Right lobe of liver (tissue), 6 donors: ENCODE results near the gene SPIRE2. TPM values are rescaled to one million over a fixed set of nuclear protein-coding genes. Genes with fewer than 3 reads are reported as not detected.
"Not testable (repeated sequence)": the region's sequence is repeated elsewhere in the genome, so short reads cannot be mapped to it uniquely, and the experiment has no call there.

ENCODE experiments used
- ATAC-seq, 4 donors: fragments of 200-7000 bp; cut with Tn5 transposase; one replicate each; pipeline ENCODE4 v1.9.1; 2020; ENCODE audit warnings: mild to moderate bottlenecking in 4 of 4, moderate library complexity in 4 of 4
- DNase-seq, 3 donors: peaks; one replicate each; pipeline ENCODE4 v3.0.0-alpha.2; 2020
- H3K27ac ChIP-seq, 3 donors: fragments of 200-600 bp; one replicate each; pipeline ENCODE4 v1.8.0; 2022
- H3K27me3 ChIP-seq, 2 donors: fragments of 200-600 bp; one replicate each; pipeline ENCODE4 v1.8.0; 2022
- H3K36me3 ChIP-seq, 4 donors: fragments of 200-600 bp; sonication (generic) in 1 of 4; one replicate each; pipeline versions ENCODE4 v1.5.1 to v1.8.0; 2017 to 2022; ENCODE audit warnings: control low read depth in 1 of 4
- H3K4me1 ChIP-seq, 4 donors: fragments of 200-600 bp; sonication (generic) in 1 of 4; one replicate each; pipeline versions ENCODE4 v1.5.1 to v1.8.0; 2017 to 2022; ENCODE audit warnings: control low read depth in 1 of 4
- H3K4me3 ChIP-seq, 3 donors: fragments of 200-600 bp; one replicate each; pipeline ENCODE4 v1.8.0; 2022
- H3K9me3 ChIP-seq, 4 donors: fragments of 200-600 bp; sonication (generic) in 1 of 4; one replicate each; pipeline versions ENCODE4 v1.5.1 to v1.8.0; 2017 to 2022; ENCODE audit warnings: control low read depth in 1 of 4
- POLR2A ChIP-seq: fragments of 450-650 bp; IDR thresholded peaks from one replicate; pipeline ENCODE4 v1.6.1; 2017; ENCODE audit warnings: antibody characterized with exemption, mild to moderate bottlenecking
- WGBS: methylation state at CpG from one replicate; pipeline ENCODE4 v1.1.6; 2018; ENCODE audit warnings: low coverage, low lambda C conversion rate; ENCODE audit not compliant: insufficient coverage; ENCODE audit errors: missing lambda C conversion rate; 5-methylcytosine and 5-hydroxymethylcytosine counted together
- intact Hi-C, 2 donors: fragments of 100-400 bp; cut with DNase I; formaldehyde crosslinking; loops; one replicate each; pipeline versions ENCODE4 v1.11.2 to v1.14.1; 2022
- total RNA-seq, 6 experiments: library from RNA; depleted of rRNA in 2 of 6; stranded (reverse); fragments of >200 nt in 2 of 6; fragmentation: NEBNext Ultra II Directional in 3 of 6; extraction: Animal tissue kit (Norgen Biotek cat#: 25700) in 3 of 6; gene quantifications; one replicate each; pipeline versions ENCODE4 v1.1.0 to v1.2.4, GENCODE V29; 2016 to 2023
- TF ChIP-seq, protein P1 (sequence below), 4 donors: fragments of 200-600 bp in 3 of 4; fragments of 450-650 bp in 1 of 4; IDR thresholded peaks; one replicate each; pipeline versions ENCODE4 v1.5.1 to v1.8.0; 2016 to 2022; ENCODE audit warnings: antibody characterized with exemption in 4 of 4, mild to moderate bottlenecking in 2 of 4
- donor health status: DM: no; HTN: yes; CAD: no.
- donor health status: DM: no; HTN: no; CAD: no.
- donor health status: DM: no; HTN: no; CAD: no.
- donor health status: DM: no; HTN: yes; CAD: no.
- donor health status: DM: no; HTN: yes; CAD: no.

The SPIRE2 gene
- total RNA-seq, 6 experiments from 2014 or later, result 4.8 to 7.8 (median 6.1) TPM

DNA sequence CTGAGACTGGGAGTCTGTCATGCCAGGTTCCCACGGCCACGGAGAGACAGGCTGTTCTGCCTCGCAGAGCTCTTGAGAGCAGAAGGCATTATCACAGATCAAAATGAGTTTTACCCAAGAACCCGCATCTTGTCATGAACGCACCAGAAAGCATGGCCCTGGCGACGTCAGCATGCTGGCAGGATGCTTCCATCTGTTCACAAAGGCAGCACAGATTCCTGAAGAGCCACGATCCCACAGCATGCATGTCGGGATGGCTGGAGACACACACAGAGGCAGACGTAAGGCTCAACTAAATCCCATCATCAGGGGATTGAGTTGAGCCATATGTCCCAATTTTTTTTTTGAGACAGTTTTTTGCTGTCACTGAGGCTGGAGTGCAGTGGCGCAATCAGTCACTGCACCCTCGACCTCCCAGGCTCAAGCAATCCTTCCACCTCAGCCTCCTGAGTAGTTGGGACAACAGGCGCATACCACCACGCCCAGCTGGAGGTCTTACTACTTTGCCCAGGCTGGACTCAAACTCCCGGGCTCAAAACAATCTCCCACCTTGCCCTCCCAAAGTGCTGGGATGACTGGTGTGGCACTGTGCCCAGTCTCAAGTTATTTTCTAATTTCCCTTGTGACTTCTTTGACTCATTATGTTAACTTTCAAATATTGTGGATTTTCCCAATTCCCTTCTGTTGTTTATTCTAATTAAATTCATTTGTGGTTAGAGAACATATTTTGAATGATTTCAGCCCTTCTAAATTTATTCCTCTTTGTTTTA, 23.0 kb upstream of the SPIRE2 start:
- Histone ChIP-seq H3K27me3 (no peaks in the 10 kb centered on the region), H3K36me3 (no peaks in the 10 kb centered on the region), H3K9me3 (no peaks in the 10 kb centered on the region), H3K4me1 (no peaks in the 10 kb centered on the region), H3K27ac (no peak overlapping the region), H3K4me3 (no peak overlapping the region)
- intact Hi-C loops, result no loop called here
- WGBS, result 92% methylated on average over 7 of the region's 15 CpGs
- TF ChIP-seq, protein P1, sequence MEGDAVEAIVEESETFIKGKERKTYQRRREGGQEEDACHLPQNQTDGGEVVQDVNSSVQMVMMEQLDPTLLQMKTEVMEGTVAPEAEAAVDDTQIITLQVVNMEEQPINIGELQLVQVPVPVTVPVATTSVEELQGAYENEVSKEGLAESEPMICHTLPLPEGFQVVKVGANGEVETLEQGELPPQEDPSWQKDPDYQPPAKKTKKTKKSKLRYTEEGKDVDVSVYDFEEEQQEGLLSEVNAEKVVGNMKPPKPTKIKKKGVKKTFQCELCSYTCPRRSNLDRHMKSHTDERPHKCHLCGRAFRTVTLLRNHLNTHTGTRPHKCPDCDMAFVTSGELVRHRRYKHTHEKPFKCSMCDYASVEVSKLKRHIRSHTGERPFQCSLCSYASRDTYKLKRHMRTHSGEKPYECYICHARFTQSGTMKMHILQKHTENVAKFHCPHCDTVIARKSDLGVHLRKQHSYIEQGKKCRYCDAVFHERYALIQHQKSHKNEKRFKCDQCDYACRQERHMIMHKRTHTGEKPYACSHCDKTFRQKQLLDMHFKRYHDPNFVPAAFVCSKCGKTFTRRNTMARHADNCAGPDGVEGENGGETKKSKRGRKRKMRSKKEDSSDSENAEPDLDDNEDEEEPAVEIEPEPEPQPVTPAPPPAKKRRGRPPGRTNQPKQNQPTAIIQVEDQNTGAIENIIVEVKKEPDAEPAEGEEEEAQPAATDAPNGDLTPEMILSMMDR (IDR thresholded peaks at IDR 0.05), result no peak
- TF ChIP-seq POLR2A, result no peak
- ATAC-seq, result no peak
- no peak for DNase-seq

DNA sequence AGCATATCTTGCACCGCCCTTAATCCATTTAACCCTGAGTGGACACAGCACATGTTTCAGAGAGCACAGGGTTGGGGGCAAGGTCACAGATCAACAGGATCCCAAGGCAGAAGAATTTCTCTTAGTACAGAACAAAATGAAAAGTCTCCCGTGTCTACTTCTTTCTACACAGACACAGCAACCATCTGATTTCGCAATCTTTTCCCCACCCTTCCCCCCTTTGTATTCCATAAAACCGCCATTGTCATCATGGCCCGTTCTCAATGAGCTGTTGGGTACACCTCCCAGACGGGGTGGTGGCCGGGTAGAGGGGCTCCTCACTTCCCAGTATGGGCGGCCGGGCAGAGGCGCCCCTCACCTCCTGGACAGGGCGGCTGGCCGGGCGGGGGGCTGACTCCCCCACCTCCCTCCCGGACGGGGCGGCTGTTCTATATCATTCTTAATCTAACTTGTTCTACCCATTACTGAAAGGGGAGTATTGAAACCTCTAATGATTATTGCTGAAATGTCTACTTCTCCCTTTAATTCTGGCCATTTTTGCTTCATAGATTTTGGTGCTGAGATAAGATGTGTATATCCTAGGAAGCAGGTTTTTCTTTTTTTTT, 21.6 kb upstream of the SPIRE2 start:
- ATAC-seq, H3K27me3 ChIP-seq, H3K27ac ChIP-seq, H3K9me3 ChIP-seq, H3K36me3 ChIP-seq, H3K4me3 ChIP-seq, H3K4me1 ChIP-seq, DNase-seq, intact Hi-C loops: not testable (repeated sequence)
- 65% methylated on average over 12 of the region's 16 CpGs for WGBS

DNA sequence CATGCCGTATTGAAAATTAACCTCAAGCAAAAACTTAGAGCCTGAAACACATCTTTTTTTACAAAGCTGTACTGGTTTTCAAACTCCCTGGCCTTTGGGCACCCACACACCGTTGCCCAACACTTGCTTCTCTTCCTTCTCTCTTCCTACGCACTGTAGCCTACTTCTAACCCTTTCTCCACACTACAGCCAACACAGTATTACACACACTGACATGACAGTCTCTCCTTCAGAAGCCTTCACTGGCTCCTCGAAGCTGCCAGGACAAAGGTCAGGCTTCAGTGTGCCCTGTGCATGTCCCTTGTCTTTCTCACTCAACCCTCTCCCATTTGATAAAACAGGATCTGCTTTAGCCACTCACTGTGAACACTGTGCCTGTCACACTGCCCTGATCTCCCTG, 19.8 kb upstream of the SPIRE2 start:
- no peaks in the 10 kb centered on the region for H3K27me3 ChIP-seq
- no peak for ATAC-seq

DNA sequence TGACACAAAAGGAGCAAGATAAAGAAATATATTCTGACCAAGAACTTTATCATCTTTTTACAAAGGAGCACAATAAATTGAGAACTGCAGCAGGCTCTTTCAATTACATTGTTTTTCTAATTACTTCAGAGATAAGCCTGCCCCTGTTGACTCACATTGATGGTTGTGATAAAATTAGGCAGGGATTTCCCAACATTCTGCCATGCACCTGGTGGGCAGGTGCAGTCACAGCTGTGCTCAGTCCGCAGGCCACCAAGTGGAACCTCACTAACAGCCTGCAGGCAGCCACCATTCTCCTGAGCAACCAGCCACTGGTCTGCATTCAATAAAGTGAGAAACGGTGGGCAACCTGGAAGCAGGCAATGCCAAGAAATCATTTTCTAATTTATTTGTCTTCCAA, 17.0 kb upstream of the SPIRE2 start:
- DNase-seq (no peak), ATAC-seq (no peak)
- H3K4me1 ChIP-seq, result no peaks in the 10 kb centered on the region
- no peak overlapping the region for H3K27ac ChIP-seq
- WGBS, result 55% methylated on average over 2 of the region's 2 CpGs
- H3K27me3 ChIP-seq, result no peaks in the 10 kb centered on the region
- no peaks in the 10 kb centered on the region for H3K36me3 ChIP-seq
- no peaks in the 10 kb centered on the region for H3K9me3 ChIP-seq
- no peak overlapping the region for H3K4me3 ChIP-seq
- TF ChIP-seq, protein P1 (IDR thresholded peaks at IDR 0.05), result no peak
- TF ChIP-seq POLR2A, result no peak
- intact Hi-C loops, result no loop called here

More for the DNA sequence above, 19.8 kb upstream of the SPIRE2 start:
- WGBS, result 75% methylated on average over 3 of the region's 4 CpGs
- no peak overlapping the region for H3K27ac ChIP-seq
- H3K4me1 ChIP-seq, result no peaks in the 10 kb centered on the region
- TF ChIP-seq, protein P1 (IDR thresholded peaks at IDR 0.05), result no peak
- no peak for TF ChIP-seq POLR2A
- no peak for DNase-seq
- no peaks in the 10 kb centered on the region for H3K36me3 ChIP-seq
- intact Hi-C loops, result no loop called here
- no peaks in the 10 kb centered on the region for H3K9me3 ChIP-seq
- no peak overlapping the region for H3K4me3 ChIP-seq

DNA sequence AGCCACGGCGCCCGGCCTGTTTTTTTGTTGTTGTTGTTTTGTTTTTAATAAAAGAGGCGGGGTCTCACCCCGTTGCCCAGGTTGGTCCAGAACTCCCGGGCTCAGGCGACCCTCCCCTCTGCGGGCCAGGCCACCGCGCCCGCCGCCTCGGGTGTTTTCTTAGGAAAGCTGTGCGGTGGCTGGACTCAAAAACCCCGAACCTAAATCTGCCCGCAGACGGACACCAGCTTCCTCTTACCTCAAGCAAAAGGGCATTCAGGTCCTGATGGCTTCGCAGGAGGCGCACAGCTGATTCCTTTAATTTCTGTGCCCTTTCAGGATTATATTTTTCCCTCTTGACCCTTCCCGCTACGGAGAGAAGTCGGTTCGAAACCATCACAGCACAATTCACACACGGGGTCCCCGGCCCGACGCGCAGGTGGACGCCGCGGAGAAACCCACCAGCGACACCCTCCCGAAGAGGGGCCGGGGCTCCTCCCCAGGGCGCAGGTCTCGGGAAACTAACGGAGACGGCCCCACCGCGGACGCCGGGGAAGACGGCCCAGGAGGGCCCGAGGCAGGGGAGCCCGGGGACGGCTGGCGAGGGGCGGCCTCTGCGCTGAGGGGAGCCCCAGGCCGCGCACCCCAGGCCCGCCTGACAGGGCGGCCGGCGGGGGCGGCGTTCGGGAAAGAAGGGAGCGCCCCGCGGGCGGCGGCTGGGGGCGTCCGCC, 12.5 kb upstream of the SPIRE2 start:
- Histone ChIP-seq H3K4me3 (peak overlapping the region; percentile 68 to 73 (median 71)), H3K4me1 (peaks cover 0 to 16% (median 2%) of the 10 kb centered on the region in 4 donors), H3K9me3 (no peaks in the 10 kb centered on the region), H3K36me3 (no peaks in the 10 kb centered on the region), H3K27ac (no peak overlapping the region), H3K27me3 (no peaks in the 10 kb centered on the region)
- no peak for ATAC-seq
- WGBS, result 8% methylated on average over 20 of the region's 65 CpGs
- DNase-seq, result no peak
- intact Hi-C loops, result no loop called here
- no peak for TF ChIP-seq POLR2A
- TF ChIP-seq, protein P1 (IDR thresholded peaks at IDR 0.05), result no peak

DNA sequence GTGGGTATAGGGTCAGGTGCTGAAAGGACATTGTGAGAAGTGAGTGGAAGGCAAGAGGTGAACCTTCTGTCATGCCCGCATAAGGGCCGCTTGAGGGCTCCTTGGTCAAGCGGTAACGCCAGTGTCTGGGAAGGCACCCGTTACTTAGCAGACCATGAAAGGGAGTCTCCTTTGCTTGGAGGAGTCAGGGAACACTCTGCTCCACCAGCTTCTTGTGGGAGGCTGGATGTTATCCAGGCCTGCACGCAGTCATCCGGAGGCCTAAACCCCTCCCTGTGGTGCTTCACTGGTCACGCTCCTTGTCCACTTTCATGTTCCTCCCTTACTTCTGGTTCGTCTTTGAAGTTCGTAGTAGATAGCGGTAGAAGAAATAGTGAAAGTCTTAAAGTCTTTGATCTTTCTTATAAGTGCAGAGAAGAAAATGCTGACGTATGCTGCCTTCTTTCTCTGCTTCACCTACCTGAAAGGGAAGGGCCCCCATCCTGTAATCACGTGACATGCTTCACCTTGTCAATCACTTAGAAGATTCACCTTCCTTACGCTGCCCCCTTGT, 9.3 kb upstream of the SPIRE2 start:
- DNase-seq, result not testable (repeated sequence)

DNA sequence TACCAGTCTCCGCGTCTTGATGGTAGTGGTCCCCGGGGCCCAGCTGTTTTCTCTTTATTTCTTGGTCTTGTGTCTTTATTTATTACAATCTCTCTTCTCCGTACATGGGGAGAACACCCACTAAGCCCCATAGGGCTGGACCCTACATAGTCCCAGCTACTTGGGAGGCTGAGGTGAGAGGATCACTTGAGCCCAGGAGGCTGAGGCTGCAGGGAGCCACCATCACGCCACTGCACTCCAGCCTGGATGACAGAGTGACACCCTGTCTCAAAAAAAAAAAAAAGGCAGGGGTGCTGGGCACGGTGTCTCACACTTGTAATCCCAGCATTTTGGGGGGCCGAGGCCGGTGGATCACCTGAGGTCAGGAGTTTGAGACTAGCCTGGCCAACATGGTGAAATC, 8.8 kb upstream of the SPIRE2 start:
- not testable (repeated sequence) for H3K4me3 ChIP-seq

More for the DNA sequence above, 9.3 kb upstream of the SPIRE2 start:
- H3K27me3 ChIP-seq, H3K4me3 ChIP-seq, intact Hi-C loops, H3K9me3 ChIP-seq, H3K36me3 ChIP-seq, H3K27ac ChIP-seq, ATAC-seq: not testable (repeated sequence)
- 93% methylated on average over 14 of the region's 14 CpGs for WGBS
- peaks cover 0 to 16% (median 2%) of the 10 kb centered on the region in 4 donors for H3K4me1 ChIP-seq

More for the DNA sequence above, 8.8 kb upstream of the SPIRE2 start:
- intact Hi-C loops, H3K27ac ChIP-seq, ATAC-seq, H3K27me3 ChIP-seq, H3K36me3 ChIP-seq, DNase-seq, H3K9me3 ChIP-seq: not testable (repeated sequence)
- WGBS, result 100% methylated on average over 4 of the region's 8 CpGs
- H3K4me1 ChIP-seq, result peaks cover 0 to 16% (median 2%) of the 10 kb centered on the region in 4 donors
